LNCAP (cell line): Measurements from ENCODE around the gene DDX42.

Experiments
- CTCF ChIP-seq: fragments of 450-650 bp; IDR thresholded peaks from 2 replicates; pipeline ENCODE4 v1.5.1; 2017; ENCODE audit warnings: mild to moderate bottlenecking

The DDX42 gene

DNA sequence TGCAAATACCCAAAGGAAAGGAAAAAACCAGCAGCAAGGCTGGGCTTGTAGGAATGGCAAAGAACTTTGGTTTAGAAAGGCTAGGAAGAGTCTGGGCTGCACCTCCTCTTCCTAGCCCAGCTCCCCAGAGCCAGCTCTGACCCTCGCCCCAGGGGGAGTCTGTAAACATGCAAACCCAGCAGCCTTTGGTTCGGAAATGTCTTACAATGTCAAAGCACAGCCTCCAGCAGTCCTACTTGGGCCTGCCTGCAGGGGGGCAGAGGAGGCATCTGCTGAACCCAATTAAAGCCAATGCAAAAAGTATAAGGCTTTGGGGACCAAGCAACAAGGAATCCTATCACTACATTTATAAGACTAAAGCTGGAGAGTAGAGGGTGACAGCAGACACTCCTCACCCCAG lies 58.5 kb downstream of the DDX42 start:
- TF ChIP-seq CTCF, result no peak

DNA sequence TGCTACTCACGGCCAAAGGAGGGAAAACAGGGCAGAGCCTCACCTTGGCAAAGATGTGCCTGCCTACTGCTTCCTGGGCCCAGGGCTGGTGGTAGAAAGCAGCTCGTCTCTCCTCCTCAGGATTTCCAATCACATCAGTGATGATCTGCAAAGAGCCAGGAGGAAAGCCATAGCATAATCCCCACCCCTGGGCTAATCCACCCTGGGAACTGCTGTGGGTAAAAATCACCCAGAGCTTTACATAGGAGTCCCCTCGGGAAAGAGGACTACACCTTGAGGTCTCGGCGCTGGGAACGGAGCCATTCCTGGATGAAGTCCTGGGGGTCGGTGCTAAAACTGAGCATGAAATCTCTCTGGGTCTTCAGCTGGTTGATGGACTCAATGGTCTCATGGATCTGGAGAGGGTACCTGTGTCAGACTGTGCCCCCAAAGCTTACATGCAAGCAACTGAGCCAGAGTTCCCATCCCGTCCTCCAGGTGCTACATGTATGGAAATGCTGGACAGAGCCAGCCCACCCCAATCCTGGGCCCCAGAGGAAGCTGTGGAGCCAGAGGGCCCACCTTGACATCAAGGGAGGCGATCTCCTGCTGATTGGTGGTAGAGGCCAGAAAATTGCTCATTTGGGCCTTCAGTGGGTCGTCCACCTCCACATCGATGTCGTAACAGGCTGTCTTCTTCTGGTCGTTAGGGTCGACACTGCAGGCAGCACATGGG lies 59.2 kb downstream of the DDX42 start:
- TF ChIP-seq CTCF, result no peak

- no peak for TF ChIP-seq CTCF
Observed at GRCh38 chr17:63833741-63834373, 59.9 kb downstream of the DDX42 start.

- TF ChIP-seq CTCF, result peak; percentile 77
Observed at GRCh38 chr17:63834431-63835166, 60.6 kb downstream of the DDX42 start.

DNA sequence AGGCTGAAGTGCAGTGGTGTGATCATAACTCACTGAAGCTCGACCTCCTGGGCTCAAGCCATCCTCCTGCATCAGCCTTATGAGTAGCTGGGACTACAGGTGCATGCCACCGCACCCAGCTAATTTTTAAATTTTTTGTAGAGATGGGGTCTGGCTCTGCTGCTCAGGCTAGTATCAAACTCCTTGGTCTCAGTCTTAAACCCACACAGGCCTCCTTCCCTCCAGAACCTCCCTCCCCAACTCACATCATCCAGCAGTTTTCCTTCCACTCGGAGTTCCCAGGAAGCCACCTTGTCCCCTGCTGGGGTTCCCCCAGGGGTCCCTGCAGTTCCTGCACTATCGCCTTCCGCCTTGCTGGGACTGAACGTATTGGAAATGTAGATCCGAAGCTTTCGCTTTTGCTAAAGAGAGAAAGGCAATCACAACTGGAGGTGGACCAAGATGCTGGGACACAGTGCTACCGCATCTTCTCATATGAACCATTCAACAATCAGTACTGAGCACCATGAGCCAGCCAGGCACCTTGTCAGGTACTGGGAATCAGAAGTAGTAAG lies 61.3 kb downstream of the DDX42 start:
- peak; percentile 19; the same call in 1 of the 2 replicates for TF ChIP-seq CTCF

GRCh38 chr17:63836811-63837210 lies 62.8 kb downstream of the DDX42 start:
- no peak for TF ChIP-seq CTCF

- no peak for TF ChIP-seq CTCF
Observed at GRCh38 chr17:63837480-63837879, 63.5 kb downstream of the DDX42 start.
